H9 (cell line): ENCODE measurements around the gene EPYC. TPM values are rescaled to one million over a fixed set of nuclear protein-coding genes. Genes with fewer than 3 reads are reported as not detected.

ENCODE experiments used
- DNase-seq: peaks from one replicate; pipeline ENCODE4 v3.0.0-alpha.2; 2017
- H2AFZ ChIP-seq: one replicate; pipeline ENCODE4 v1.6.1; 2013; ENCODE audit warnings: mild to moderate bottlenecking, low read length, control low read depth, moderate library complexity
- H2AK5ac ChIP-seq: 2 replicates; pipeline ENCODE4 v1.6.1; 2013; ENCODE audit warnings: low read length, control low read depth, mixed read lengths; ENCODE audit not compliant: insufficient read length
- H2BK120ac ChIP-seq: one replicate; pipeline ENCODE4 v1.6.1; 2013; ENCODE audit warnings: low read depth, mild to moderate bottlenecking, low read length, control low read depth, inconsistent platforms; ENCODE audit not compliant: poor library complexity, severe bottlenecking
- H2BK12ac ChIP-seq: 2 replicates; pipeline ENCODE4 v1.6.1; 2013; ENCODE audit warnings: low read length, control low read depth, mixed read lengths, low read depth; ENCODE audit not compliant: insufficient read length
- H2BK15ac ChIP-seq: 2 replicates; pipeline ENCODE4 v1.6.1; 2013; ENCODE audit warnings: low read depth, low read length, control low read depth
- H2BK20ac ChIP-seq: one replicate; pipeline ENCODE4 v1.6.1; 2013; ENCODE audit warnings: low read depth, mild to moderate bottlenecking, low read length, control low read depth, inconsistent platforms; ENCODE audit not compliant: poor library complexity, severe bottlenecking
- H2BK5ac ChIP-seq: 2 replicates; pipeline ENCODE4 v1.6.1; 2013; ENCODE audit warnings: low read length, control low read depth, mixed read lengths; ENCODE audit not compliant: insufficient read length
- H3K14ac ChIP-seq: 2 replicates; pipeline ENCODE4 v1.6.1; 2013; ENCODE audit warnings: low read length, control low read depth; ENCODE audit not compliant: insufficient read depth
- H3K18ac ChIP-seq: 2 replicates; pipeline ENCODE4 v1.6.1; 2013; ENCODE audit warnings: low read depth, mild to moderate bottlenecking, mixed read lengths, low read length, control low read depth; ENCODE audit not compliant: insufficient read length
- H3K23ac ChIP-seq: 2 replicates; pipeline ENCODE4 v1.6.1; 2013; ENCODE audit warnings: low read length, control low read depth, mixed read lengths, low read depth; ENCODE audit not compliant: insufficient read length
- H3K23me2 ChIP-seq: 2 replicates; pipeline ENCODE4 v1.6.1; 2013; ENCODE audit warnings: low read depth, mild to moderate bottlenecking, mixed read lengths, low read length, control low read depth; ENCODE audit not compliant: insufficient read length, poor library complexity, severe bottlenecking
- H3K27ac ChIP-seq: 2 replicates; pipeline ENCODE4 v1.5.1; 2013; ENCODE audit warnings: low read length, control low read depth, mixed read lengths, low read depth; ENCODE audit not compliant: insufficient read length
- H3K27me3 ChIP-seq: 2 replicates; pipeline ENCODE4 v1.6.1; 2013; ENCODE audit warnings: low read length, control low read depth, inconsistent platforms; ENCODE audit not compliant: insufficient read depth
- H3K4ac ChIP-seq: 2 replicates; pipeline ENCODE4 v1.6.1; 2013; ENCODE audit warnings: low read depth, mild to moderate bottlenecking, control low read depth, inconsistent platforms, low read length, moderate library complexity
- H3K4me1 ChIP-seq: 2 replicates; pipeline ENCODE4 v1.6.1; 2013; ENCODE audit warnings: low read length, control low read depth, inconsistent platforms; ENCODE audit not compliant: insufficient read depth
- H3K4me2 ChIP-seq: 2 replicates; pipeline ENCODE4 v1.6.1; 2013; ENCODE audit warnings: low read length, control low read depth, mixed read lengths; ENCODE audit not compliant: insufficient read length, insufficient read depth
- H3K56ac ChIP-seq: 2 replicates; pipeline ENCODE4 v1.6.1; 2013; ENCODE audit warnings: low read depth, mild to moderate bottlenecking, mixed read lengths, low read length, control low read depth; ENCODE audit not compliant: insufficient read length
- H3K79me1 ChIP-seq: 2 replicates; pipeline ENCODE4 v1.6.1; 2013; ENCODE audit warnings: low read depth, mild to moderate bottlenecking, moderate library complexity, low read length, control low read depth, inconsistent platforms; ENCODE audit not compliant: insufficient read depth, poor library complexity, severe bottlenecking
- H3K79me2 ChIP-seq: 2 replicates; pipeline ENCODE4 v1.6.1; 2013; ENCODE audit warnings: low read length, control low read depth, inconsistent platforms; ENCODE audit not compliant: insufficient read depth
- H3K9ac ChIP-seq: 2 replicates; pipeline ENCODE4 v1.6.1; 2013; ENCODE audit warnings: low read length, control low read depth, mixed read lengths; ENCODE audit not compliant: insufficient read length; ENCODE audit errors: extremely low read depth
- H3K9me3 ChIP-seq: one replicate; pipeline ENCODE4 v1.6.1; 2013; ENCODE audit warnings: low read depth, low read length, inconsistent platforms; ENCODE audit not compliant: control insufficient read depth
- H3T11ph ChIP-seq: one replicate; pipeline ENCODE4 v1.6.1; 2013; ENCODE audit warnings: mild to moderate bottlenecking, low read length, control low read depth, inconsistent platforms
- H4K20me1 ChIP-seq: one replicate; pipeline ENCODE4 v1.6.1; 2013; ENCODE audit not compliant: control insufficient read depth, insufficient read length, insufficient read depth
- H4K5ac ChIP-seq: 2 replicates; pipeline ENCODE4 v1.6.1; 2013; ENCODE audit warnings: low read depth, mild to moderate bottlenecking, mixed read lengths, low read length, control low read depth; ENCODE audit not compliant: insufficient read length
- H4K8ac ChIP-seq: replicated peaks from 2 replicates; pipeline ENCODE4 v1.6.1; 2013; ENCODE audit warnings: low read length, control low read depth, mixed read lengths, low read depth; ENCODE audit not compliant: insufficient read length
- H4K91ac ChIP-seq: 2 replicates; pipeline ENCODE4 v1.6.1; 2013; ENCODE audit warnings: low read depth, mild to moderate bottlenecking, moderate library complexity, mixed read lengths, low read length, control low read depth; ENCODE audit not compliant: insufficient read length
- H3K27ac Mint-ChIP-seq, 3 experiments: 2 replicates in 2 of 3; 3 replicates in 1 of 3; pipeline ENCODE4 v1.8.0; 2020 to 2021; ENCODE audit warnings: mixed read lengths in 3 of 3, mild to moderate bottlenecking in 1 of 3, moderate library complexity in 1 of 3
- H3K27me3 Mint-ChIP-seq: 2 replicates; pipeline ENCODE4 v1.8.0; 2021; ENCODE audit warnings: low read depth, mild to moderate bottlenecking, moderate library complexity, mixed read lengths
- H3K36me3 Mint-ChIP-seq, 3 experiments: 2 replicates in 2 of 3; 3 replicates in 1 of 3; pipeline ENCODE4 v1.8.0; 2020 to 2021; ENCODE audit warnings: low read depth in 3 of 3, mixed read lengths in 3 of 3; ENCODE audit not compliant: insufficient read depth in 1 of 3
- H3K4me1 Mint-ChIP-seq, 2 experiments: 2 replicates each; pipeline ENCODE4 v1.8.0; 2020; ENCODE audit warnings: mixed read lengths in 2 of 2
- H3K4me3 Mint-ChIP-seq, 2 experiments: 2 replicates in 1 of 2; 3 replicates in 1 of 2; pipeline ENCODE4 v1.8.0; 2020 to 2021; ENCODE audit warnings: mild to moderate bottlenecking in 2 of 2, mixed read lengths in 2 of 2, moderate library complexity in 1 of 2
- H3K9me3 Mint-ChIP-seq, 2 experiments: 2 replicates in 1 of 2; 3 replicates in 1 of 2; pipeline ENCODE4 v1.8.0; 2020; ENCODE audit warnings: mild to moderate bottlenecking in 2 of 2, mixed read lengths in 2 of 2, moderate library complexity in 1 of 2
- CTCF ChIP-seq: fragments of 200-600 bp; sonication (generic); conservative IDR thresholded peaks from 3 replicates; pipeline ENCODE4 v1.8.0; 2021; ENCODE audit warnings: antibody characterized with exemption, mild to moderate bottlenecking
- WGBS: extraction: QIAGEN DNeasy Blood & Tissue Kit; methylation state at CpG from one replicate; pipeline ENCODE4 v1.1.7; 2013; ENCODE audit warnings: missing lambda C conversion rate, low lambda C conversion rate, mixed read lengths; ENCODE audit not compliant: insufficient read length; ENCODE audit errors: extremely low coverage; 5-methylcytosine and 5-hydroxymethylcytosine counted together
- total RNA-seq: library from RNA; stranded (reverse); gene quantifications from 2 replicates; pipeline ENCODE4 v1.2.1, GENCODE V29; 2021

Gene EPYC
- total RNA-seq, 1 experiment from 2014 or later: not detected

- Histone ChIP-seq H4K20me1 (no peaks in the 10 kb centered on the region), H4K91ac (no peak within 1 kb of the TSS), H4K8ac (no peak within 1 kb of the TSS), H3K9ac (no peak within 1 kb of the TSS), H2BK12ac (no peak within 1 kb of the TSS), H3K56ac (no peak within 1 kb of the TSS), H2BK120ac (no peak within 1 kb of the TSS), H3K4ac (no peak within 1 kb of the TSS), H3K79me1 (no peaks in the 10 kb centered on the region), H2AFZ (no peak within 1 kb of the TSS), H3T11ph (no peak within 1 kb of the TSS), H3K4me1 (no peaks in the 10 kb centered on the region), H3K23me2 (no peaks in the 10 kb centered on the region), H3K14ac (no peak within 1 kb of the TSS), H3K27me3 (no peaks in the 10 kb centered on the region), H2BK15ac (no peak within 1 kb of the TSS), H3K27ac (no peak within 1 kb of the TSS), H3K4me2 (no peak within 1 kb of the TSS), H3K18ac (no peak within 1 kb of the TSS), H3K9me3 (no peaks in the 10 kb centered on the region), H3K79me2 (no peaks in the 10 kb centered on the region), H4K5ac (no peak within 1 kb of the TSS), H2BK5ac (no peak within 1 kb of the TSS), H3K23ac (no peak within 1 kb of the TSS), H2AK5ac (no peak within 1 kb of the TSS), H2BK20ac (no peak within 1 kb of the TSS)
- WGBS: no CpG with 5 or more reads among the region's 22 CpGs
- Mint-ChIP-seq H3K36me3 (no peaks in the 10 kb centered on the region), H3K27ac (no peak within 1 kb of the TSS), H3K4me3 (no peak within 1 kb of the TSS), H3K9me3 (no peaks in the 10 kb centered on the region; a peak in 1 of 5 replicates), H3K27me3 (no peaks in the 10 kb centered on the region; the same call in none of the 2 replicates), H3K4me1 (peaks cover 0 to 2% of the 10 kb centered on the region in 2 experiments; a peak in 2 of 4 replicates)
- TF ChIP-seq CTCF: no peak
- no peak for DNase-seq
Measured at GRCh38 chr12:90954921-90955320, 49.9 kb downstream of the EPYC start, which contains the start of gene CCER1. CCER1 (minus strand) TSS chr12:90955176; CDS start chr12:90954742, 434 bp downstream.
